GM12872 (cell line): Measurements from ENCODE around the gene CSPG5.

ENCODE experiments used
- CTCF ChIP-seq: IDR thresholded peaks from 3 replicates; pipeline ENCODE4 v1.5.1; 2011; ENCODE audit warnings: low read depth, mild to moderate bottlenecking, low read length, moderate library complexity; ENCODE audit not compliant: insufficient read depth

CSPG5 gene

GRCh38 chr3:47522082-47522987, 56.3 kb downstream of the CSPG5 start:
- peak; percentile 93 for TF ChIP-seq CTCF

GRCh38 chr3:47520756-47521155, 57.9 kb downstream of the CSPG5 start:
- TF ChIP-seq CTCF: no peak

- TF ChIP-seq CTCF: no peak
Observed at GRCh38 chr3:47517937-47518336, 60.7 kb downstream of the CSPG5 start.

GRCh38 chr3:47515864-47516319, 62.8 kb downstream of the CSPG5 start:
- no peak for TF ChIP-seq CTCF

GRCh38 chr3:47515100-47515499, 63.6 kb downstream of the CSPG5 start:
- TF ChIP-seq CTCF: no peak

- peak; percentile 80 for TF ChIP-seq CTCF
Observed at GRCh38 chr3:47513125-47513929, 65.3 kb downstream of the CSPG5 start, which contains the start of gene ELP6. TSS of gene ELP6 (minus strand) at chr3:47513712. CDS start at chr3:47513590, 122 bp downstream.
